Large intestine (tissue), 3 donors: ENCODE results near the gene LRFN4. TPM values are rescaled to one million over a fixed set of nuclear protein-coding genes. Genes with fewer than 3 reads are reported as not detected.

Source experiments
- DNase-seq, 2 donors: peaks; one replicate each; pipeline versions ENCODE4 v3.0.0 to v3.0.0-alpha.2; 2013
- H3K27ac ChIP-seq: one replicate; pipeline ENCODE4 v1.5.1; 2013; ENCODE audit warnings: low read length
- H3K27me3 ChIP-seq: 2 replicates; pipeline ENCODE4 v1.6.1; 2013; ENCODE audit warnings: low read length; ENCODE audit not compliant: control insufficient read depth, insufficient read depth
- H3K36me3 ChIP-seq: 2 replicates; pipeline ENCODE4 v1.6.1; 2013; ENCODE audit warnings: low read length; ENCODE audit not compliant: control insufficient read depth, insufficient read depth
- H3K4me1 ChIP-seq: one replicate; pipeline ENCODE4 v1.6.1; 2013; ENCODE audit warnings: low read length; ENCODE audit not compliant: control insufficient read depth, insufficient read depth
- H3K4me3 ChIP-seq: one replicate; pipeline ENCODE4 v1.5.1; 2013; ENCODE audit warnings: low read length
- H3K9me3 ChIP-seq: one replicate; pipeline ENCODE4 v1.6.1; 2013; ENCODE audit warnings: mild to moderate bottlenecking, low read depth, low read length, moderate library complexity; ENCODE audit not compliant: control insufficient read depth
- WGBS: methylation state at CpG from one replicate; pipeline ENCODE4 v1.1.5; 2013; ENCODE audit warnings: low lambda C conversion rate; ENCODE audit not compliant: insufficient coverage; 5-methylcytosine and 5-hydroxymethylcytosine counted together
- polyA plus RNA-seq: library from polyadenylated mRNA; unstranded; fragments of 120-200 nt; gene quantifications from one replicate; pipeline ENCODE4 v1.2.1, GENCODE V29; 2013

Gene LRFN4
- polyA plus RNA-seq, 1 donor, result 15.7 TPM

DNA sequence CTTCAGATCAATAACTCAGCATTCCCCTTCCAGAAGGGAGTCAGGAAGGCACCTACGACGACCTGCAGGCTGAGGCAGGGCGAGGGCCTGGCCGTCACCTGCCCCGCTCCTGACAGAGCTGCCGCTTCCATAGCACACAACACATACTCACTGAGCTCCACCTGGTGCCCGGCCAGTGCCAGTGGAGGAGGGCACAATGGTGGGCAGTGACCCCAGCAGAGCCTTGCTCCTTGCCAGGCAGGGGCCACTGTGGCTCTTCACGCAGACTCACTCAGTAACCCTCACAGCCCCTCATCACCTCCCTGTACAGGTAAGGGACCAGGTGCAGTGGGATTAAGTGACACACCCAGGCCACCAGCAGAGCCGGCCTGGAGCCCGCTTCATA lies 24.6 kb downstream of the LRFN4 start:
- Histone ChIP-seq H3K27me3 (no peaks in the 10 kb centered on the region), H3K4me1 (peaks cover 7% of the 10 kb centered on the region), H3K27ac (no peak overlapping the region), H3K4me3 (no peak overlapping the region), H3K9me3 (no peaks in the 10 kb centered on the region), H3K36me3 (no peaks in the 10 kb centered on the region)
- WGBS, result no CpG with 5 or more reads among the region's 10 CpGs
- no peak for DNase-seq

DNA sequence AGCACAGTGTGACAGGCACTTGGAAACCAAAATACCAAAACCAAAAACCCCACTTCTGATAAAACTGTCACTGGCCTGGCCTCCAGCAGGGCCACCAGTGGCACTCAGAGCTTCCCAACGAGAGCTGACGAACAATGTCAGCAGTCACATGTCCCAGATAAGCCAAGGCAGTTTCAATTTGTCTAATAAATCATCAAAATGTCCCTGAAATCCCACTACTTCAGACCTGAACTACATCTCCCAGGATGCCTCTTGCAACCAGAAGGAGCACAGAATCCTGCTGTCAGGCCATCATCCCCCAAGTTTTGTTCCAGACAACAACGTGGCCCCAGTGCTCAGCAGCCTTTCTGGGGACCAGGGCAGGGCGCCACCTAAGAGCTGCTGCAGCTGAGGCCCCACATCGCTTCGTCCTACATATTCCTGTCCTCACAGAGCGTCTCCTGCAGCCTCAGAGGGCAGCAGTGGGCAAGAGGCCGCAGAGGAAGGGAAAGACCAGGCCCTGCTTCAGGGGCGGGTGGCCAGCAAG lies 25.1 kb downstream of the LRFN4 start:
- no peaks in the 10 kb centered on the region for H3K9me3 ChIP-seq
- no peaks in the 10 kb centered on the region for H3K27me3 ChIP-seq
- no peaks in the 10 kb centered on the region for H3K36me3 ChIP-seq
- no CpG with 5 or more reads among the region's 9 CpGs for WGBS
- DNase-seq, result no peak
- H3K27ac ChIP-seq, result no peak overlapping the region
- H3K4me1 ChIP-seq, result peaks cover 7% of the 10 kb centered on the region
- no peak overlapping the region for H3K4me3 ChIP-seq

DNA sequence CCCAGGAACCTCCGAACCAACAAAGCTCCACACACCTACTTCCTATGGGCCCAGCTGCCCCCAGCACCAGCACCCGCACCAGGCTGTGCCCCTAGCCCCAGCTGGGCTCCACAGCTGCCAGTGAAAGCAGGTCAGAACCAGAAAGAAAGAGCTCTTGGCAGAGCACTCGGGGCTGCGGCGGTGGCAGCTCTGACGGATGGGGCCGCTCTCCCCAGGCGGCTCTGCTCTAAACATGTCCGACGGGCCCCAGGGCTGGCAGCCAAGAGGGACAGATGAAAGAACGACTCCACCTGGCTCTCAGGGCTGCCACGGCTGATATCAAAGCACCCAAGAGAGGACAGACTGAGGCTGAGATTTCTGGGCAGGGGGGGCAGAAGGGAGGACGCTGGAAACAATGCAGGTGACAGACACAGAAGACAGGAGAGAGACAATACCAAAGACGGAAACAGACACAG lies 25.7 kb downstream of the LRFN4 start:
- Histone ChIP-seq H3K4me1 (peaks cover 7% of the 10 kb centered on the region), H3K27me3 (no peaks in the 10 kb centered on the region), H3K4me3 (no peak overlapping the region), H3K9me3 (no peaks in the 10 kb centered on the region), H3K27ac (no peak overlapping the region), H3K36me3 (no peaks in the 10 kb centered on the region)
- WGBS, result no CpG with 5 or more reads among the region's 14 CpGs
- DNase-seq, result no peak

DNA sequence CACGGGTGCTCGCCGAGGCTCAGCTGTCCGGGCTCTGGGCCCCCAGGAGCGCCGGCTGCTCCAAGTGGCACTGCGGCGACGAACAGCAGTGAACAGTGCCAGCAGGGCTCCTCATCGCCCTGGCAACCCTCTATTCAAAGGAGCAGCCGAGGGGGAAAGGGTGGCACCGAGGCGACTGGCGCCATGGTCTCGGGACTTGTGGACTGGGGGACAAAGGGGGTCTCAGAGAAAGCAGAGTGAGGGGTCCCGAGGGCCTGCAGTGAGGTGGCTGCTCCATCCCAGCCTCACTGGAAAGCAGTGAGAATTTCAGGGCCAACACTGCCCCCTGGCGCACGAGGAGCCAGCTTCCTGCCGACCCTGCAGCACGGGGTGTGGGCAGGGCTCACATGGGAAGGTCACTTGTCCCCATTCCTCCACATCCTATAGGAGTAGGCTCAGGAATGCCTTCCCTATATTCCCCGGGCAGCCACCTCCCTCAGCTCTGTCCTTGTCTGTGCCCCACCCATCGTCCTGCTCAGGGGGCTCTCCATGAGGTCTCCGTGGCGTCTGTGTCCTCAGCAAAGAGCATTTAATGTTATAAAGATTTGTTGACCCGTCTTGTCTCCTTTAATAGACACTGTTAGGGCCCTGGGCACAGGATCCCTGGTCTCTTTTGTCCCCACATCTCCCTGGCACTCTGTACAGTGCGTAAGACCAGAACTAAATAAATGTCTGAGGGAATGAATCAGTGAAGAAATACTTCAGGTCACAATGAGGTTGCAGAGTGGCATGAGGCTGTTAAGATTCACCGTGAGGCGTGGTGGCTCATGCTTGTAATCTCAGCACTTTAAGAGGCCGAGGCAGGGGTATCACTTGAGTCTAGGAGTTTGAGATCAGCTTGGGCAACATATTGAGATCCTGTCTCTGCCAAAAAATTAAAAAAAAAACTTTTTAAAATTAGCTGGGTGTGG lies 26.4 kb downstream of the LRFN4 start:
- DNase-seq, result peak; percentile 42 to 51

DNA sequence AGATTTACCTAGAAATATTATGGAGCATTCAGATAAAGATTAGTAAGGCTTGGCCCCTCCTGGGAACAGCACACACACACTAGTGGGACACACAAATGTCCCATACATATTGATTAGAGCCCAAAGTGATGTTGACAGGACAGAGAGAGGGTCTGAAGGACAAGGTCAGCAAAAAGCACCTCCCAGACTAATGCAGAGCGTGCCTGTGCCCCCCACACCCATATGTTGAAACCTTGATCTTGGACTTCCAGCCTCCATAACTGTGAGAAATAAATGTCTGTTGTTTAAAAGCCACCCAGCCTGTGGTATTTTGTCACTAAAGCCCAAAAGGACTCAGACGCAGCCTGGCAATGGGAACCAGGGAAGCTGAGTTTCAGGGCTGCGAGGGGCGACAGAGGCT lies 27.6 kb downstream of the LRFN4 start:
- Histone ChIP-seq H3K4me1 (peaks cover 3% of the 10 kb centered on the region), H3K27me3 (no peaks in the 10 kb centered on the region), H3K4me3 (no peak overlapping the region), H3K9me3 (no peaks in the 10 kb centered on the region), H3K27ac (no peak overlapping the region), H3K36me3 (peaks cover 3% of the 10 kb centered on the region)
- DNase-seq, result no peak
- no CpG with 5 or more reads among the region's 4 CpGs for WGBS

More for the DNA sequence above, 26.4 kb downstream of the LRFN4 start:
- Histone ChIP-seq H3K27me3 (no peaks in the 10 kb centered on the region), H3K4me3 (no peak overlapping the region), H3K9me3 (no peaks in the 10 kb centered on the region), H3K4me1 (peaks cover 7% of the 10 kb centered on the region), H3K36me3 (peaks cover 2% of the 10 kb centered on the region), H3K27ac (no peak overlapping the region)
- WGBS, result no CpG with 5 or more reads among the region's 29 CpGs

DNA sequence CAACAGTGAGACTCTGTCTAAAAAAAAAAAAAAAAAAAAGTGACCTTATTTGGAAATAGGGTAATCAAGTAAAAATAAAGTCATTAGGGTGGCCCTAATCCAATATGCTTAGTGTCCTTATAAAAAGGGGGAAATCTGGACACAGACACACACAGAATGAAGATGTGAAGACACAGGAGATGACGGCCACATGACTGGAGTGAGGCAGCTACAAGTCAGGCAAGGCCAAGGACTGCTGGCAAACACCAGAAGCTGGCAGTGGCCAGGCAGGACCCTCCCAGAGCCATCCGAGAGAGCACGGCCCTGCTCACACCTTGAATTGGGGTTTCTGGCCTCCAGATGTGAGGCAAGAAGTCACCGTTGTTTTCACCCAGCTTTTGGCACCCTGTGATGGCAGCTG lies 28.6 kb downstream of the LRFN4 start:
- H3K4me1 ChIP-seq, result peaks cover 3% of the 10 kb centered on the region
- H3K4me3 ChIP-seq, result no peak overlapping the region
- no peak overlapping the region for H3K27ac ChIP-seq
- no peak for DNase-seq
- no peaks in the 10 kb centered on the region for H3K27me3 ChIP-seq
- no CpG with 5 or more reads among the region's 4 CpGs for WGBS
- no peaks in the 10 kb centered on the region for H3K9me3 ChIP-seq
- H3K36me3 ChIP-seq, result peaks cover 3% of the 10 kb centered on the region

DNA sequence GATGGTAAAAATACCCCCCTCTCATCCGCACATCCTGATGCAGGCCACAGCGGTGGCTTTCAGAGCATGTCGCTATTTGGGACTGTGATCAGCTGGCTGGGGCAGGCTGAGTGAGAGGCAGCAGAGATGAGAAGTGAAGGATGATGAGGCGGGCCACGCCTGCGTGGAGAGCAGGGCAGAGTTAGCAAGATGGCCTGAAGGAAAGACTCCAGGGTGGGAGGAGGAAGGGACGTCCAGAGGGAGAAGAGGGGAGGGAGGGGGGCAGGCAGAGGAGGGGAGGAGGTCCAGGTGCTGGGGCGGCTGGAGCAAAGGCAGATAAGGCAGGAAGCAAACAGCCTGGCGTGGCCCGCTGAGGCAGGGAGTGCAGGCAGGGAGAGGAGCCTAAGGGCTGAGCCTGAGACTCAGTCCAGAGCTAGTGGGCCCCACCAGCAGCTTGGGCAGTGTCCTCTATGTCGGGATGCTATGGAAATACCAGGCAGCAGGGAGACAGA lies 29.1 kb downstream of the LRFN4 start:
- no peak overlapping the region for H3K27ac ChIP-seq
- WGBS, result no CpG with 5 or more reads among the region's 11 CpGs
- H3K36me3 ChIP-seq, result peaks cover 3% of the 10 kb centered on the region
- H3K27me3 ChIP-seq, result no peaks in the 10 kb centered on the region
- H3K4me1 ChIP-seq, result peaks cover 3% of the 10 kb centered on the region
- no peaks in the 10 kb centered on the region for H3K9me3 ChIP-seq
- no peak for DNase-seq
- H3K4me3 ChIP-seq, result no peak overlapping the region

DNA sequence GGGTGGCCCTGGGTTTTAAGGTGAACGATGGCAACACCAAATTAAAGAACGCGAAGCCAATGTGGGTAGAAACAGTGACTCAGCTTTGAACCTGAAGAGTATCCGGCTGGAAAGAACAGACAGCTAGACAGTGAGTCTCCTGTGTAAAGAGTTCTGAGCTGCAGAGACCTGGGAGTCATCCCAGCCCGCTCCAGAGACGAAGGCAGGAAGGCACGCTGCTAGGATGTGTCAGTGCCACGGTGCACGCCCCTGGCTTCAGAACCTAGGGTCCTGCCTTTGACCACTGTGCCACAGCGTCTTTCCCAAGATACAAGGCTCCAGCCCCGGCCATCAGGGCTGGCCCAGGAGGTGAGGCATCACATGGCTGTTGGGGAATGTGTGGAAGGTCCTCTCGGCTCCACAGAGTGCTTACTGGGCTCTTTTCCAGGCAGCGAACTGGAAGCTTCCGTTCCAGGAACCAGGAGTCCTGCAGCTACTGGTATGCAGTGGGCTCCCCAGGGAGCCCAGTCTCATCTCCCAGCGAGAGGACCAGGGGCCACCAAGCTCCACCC lies 29.9 kb downstream of the LRFN4 start:
- Histone ChIP-seq H3K4me1 (peaks cover 3% of the 10 kb centered on the region), H3K9me3 (no peaks in the 10 kb centered on the region), H3K36me3 (peaks cover 3% of the 10 kb centered on the region), H3K4me3 (no peak overlapping the region), H3K27ac (no peak overlapping the region), H3K27me3 (no peaks in the 10 kb centered on the region)
- no CpG with 5 or more reads among the region's 15 CpGs for WGBS
- DNase-seq, result no peak

DNA sequence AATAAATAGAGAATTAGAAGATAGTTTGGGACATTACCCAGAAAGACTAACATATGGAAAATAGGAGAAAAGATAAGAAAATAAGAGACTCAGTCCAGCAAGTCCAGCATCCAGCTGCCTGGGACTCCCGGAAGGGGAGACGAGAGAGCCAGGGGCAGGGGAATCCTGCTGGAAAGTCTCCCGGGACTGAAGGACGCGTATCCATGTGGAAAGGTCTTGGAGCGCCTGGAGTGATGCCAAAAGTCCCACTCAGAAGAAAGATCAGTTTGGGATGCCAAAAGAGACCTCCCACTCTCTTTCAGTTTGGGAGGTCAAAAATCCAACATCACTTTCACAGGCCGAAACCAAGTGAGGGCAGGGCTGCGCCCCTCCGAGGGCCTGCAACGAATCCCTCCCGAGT lies 30.7 kb downstream of the LRFN4 start:
- DNase-seq, result no peak
- Histone ChIP-seq H3K4me1 (peaks cover 3% of the 10 kb centered on the region), H3K9me3 (no peaks in the 10 kb centered on the region), H3K27ac (no peak overlapping the region), H3K27me3 (no peaks in the 10 kb centered on the region), H3K36me3 (peaks cover 3% of the 10 kb centered on the region), H3K4me3 (no peak overlapping the region)
- WGBS, result 80% methylated on average over 1 of the region's 11 CpGs

DNA sequence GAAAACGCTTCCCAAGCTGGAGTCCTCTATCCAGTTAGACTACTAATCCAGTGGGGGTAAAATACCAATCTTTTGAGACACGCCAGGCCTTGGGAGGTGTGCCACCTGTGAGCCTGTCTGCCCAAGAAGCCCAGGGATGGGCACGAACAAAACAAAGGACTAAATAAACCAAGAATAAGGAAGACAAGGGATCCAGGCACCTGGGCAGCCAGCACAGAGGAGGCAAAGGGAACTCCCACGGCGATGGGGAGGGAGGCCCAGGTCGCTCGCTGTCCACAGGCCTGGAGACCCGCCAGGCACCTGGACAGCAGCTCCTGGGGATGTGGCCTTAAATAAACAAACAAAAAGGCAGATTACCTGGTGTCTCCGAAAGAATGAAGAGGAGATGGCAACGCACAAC lies 31.4 kb downstream of the LRFN4 start:
- WGBS, result 90% methylated on average over 2 of the region's 10 CpGs
- no peak for DNase-seq
- no peak overlapping the region for H3K4me3 ChIP-seq
- peaks cover 3% of the 10 kb centered on the region for H3K4me1 ChIP-seq
- H3K27ac ChIP-seq, result no peak overlapping the region
- peaks cover 3% of the 10 kb centered on the region for H3K36me3 ChIP-seq
- no peaks in the 10 kb centered on the region for H3K9me3 ChIP-seq
- no peaks in the 10 kb centered on the region for H3K27me3 ChIP-seq
